GM12801 (cell line): ENCODE measurements around the gene KLRD1.

ENCODE experiments used
- CTCF ChIP-seq: IDR thresholded peaks from one replicate; pipeline ENCODE4 v1.5.1; 2011; ENCODE audit warnings: control low read depth; ENCODE audit not compliant: insufficient read length; ENCODE audit errors: extremely low read depth

Gene KLRD1

GRCh38 chr12:10354071-10354470 is 46.4 kb downstream of the KLRD1 start:
- no peak for TF ChIP-seq CTCF

GRCh38 chr12:10354502-10354901 is 46.8 kb downstream of the KLRD1 start:
- no peak for TF ChIP-seq CTCF

GRCh38 chr12:10358131-10358530 is 50.5 kb downstream of the KLRD1 start:
- no peak for TF ChIP-seq CTCF

- no peak for TF ChIP-seq CTCF
Observed at GRCh38 chr12:10358969-10359368, 51.3 kb downstream of the KLRD1 start.

- TF ChIP-seq CTCF: no peak
Observed at GRCh38 chr12:10361084-10361483, 53.4 kb downstream of the KLRD1 start.

- TF ChIP-seq CTCF: no peak
Observed at GRCh38 chr12:10361622-10362021, 54.0 kb downstream of the KLRD1 start.

GRCh38 chr12:10362325-10362724 is 54.7 kb downstream of the KLRD1 start:
- no peak for TF ChIP-seq CTCF
